HepG2 (cell line): Measurements from ENCODE around the gene YWHAB. TPM values are rescaled to one million over a fixed set of nuclear protein-coding genes. Genes with fewer than 3 reads are reported as not detected.

Experiments used
- ATAC-seq: fragments of 200-7000 bp; cut with Tn5 transposase; 3 replicates; pipeline ENCODE4 v1.9.1; 2020; ENCODE audit warnings: mild to moderate bottlenecking, moderate library complexity
- BruUV-seq: library from RNA; stranded (reverse); fragments of 400-500 nt; replicated peaks from 2 replicates; lab custom pipeline; 2021; lab: Mats Ljungman, UMichigan
- CTCF ChIA-PET: fragments of 300-600 bp; formaldehyde crosslinking; extraction: SDS; loops from one replicate; lab custom pipeline; 2021; ENCODE audit warnings: low total read pairs, inconsistent platforms, low intra/inter-chr PET ratio; lab: Yijun Ruan, JAX
- POLR2A ChIA-PET: fragments of 350-600 bp; sonication (Branson Sonifier 250); formaldehyde crosslinking; loops from one replicate; lab custom pipeline; 2020; ENCODE audit warnings: antibody characterized with exemption, inconsistent platforms; lab: Yijun Ruan, JAX
- DNase-seq: peaks from one replicate; pipeline ENCODE4 v3.0.0-alpha.2; 2015; ENCODE audit warnings: low spot score
- FAIRE-seq: peaks from 3 replicates; lab custom pipeline; 2011; peaks lifted over from hg19 to GRCh38; lab: Jason Lieb, UNC
- H2AFZ ChIP-seq: one replicate; pipeline ENCODE4 v1.6.1; 2011; ENCODE audit warnings: low read length, inconsistent platforms
- H3K27ac ChIP-seq: fragments of 300-600 bp; 3 replicates; pipeline ENCODE4 v1.8.0; 2011; ENCODE audit warnings: mixed run types, mild to moderate bottlenecking, mixed read lengths, low read length, inconsistent platforms; ENCODE audit not compliant: insufficient read depth; ENCODE audit errors: extremely low read length
- H3K27me3 ChIP-seq, 2 experiments: fragments of 200-600 bp in 1 of 2; 2 replicates in 1 of 2; 3 replicates in 1 of 2; pipeline versions ENCODE4 v1.6.0 to v1.8.0; 2011; ENCODE audit warnings: low read length in 2 of 2, mild to moderate bottlenecking in 2 of 2, moderate library complexity in 2 of 2, inconsistent platforms in 1 of 2; ENCODE audit not compliant: insufficient read depth in 2 of 2, control insufficient read depth in 1 of 2
- H3K36me3 ChIP-seq, 2 experiments: fragments of 200-600 bp in 1 of 2; replicated peaks in 1 of 2; 2 replicates in 1 of 2; 3 replicates in 1 of 2; pipeline versions ENCODE4 v1.5.1 to v1.8.0; 2011; ENCODE audit warnings: low read length in 2 of 2, inconsistent platforms in 1 of 2; ENCODE audit not compliant: insufficient read depth in 2 of 2, control insufficient read depth in 1 of 2
- H3K4me1 ChIP-seq: 2 replicates; pipeline ENCODE4 v1.5.1; 2012; ENCODE audit warnings: low read length, inconsistent platforms; ENCODE audit not compliant: insufficient read depth
- H3K4me2 ChIP-seq: 2 replicates; pipeline ENCODE4 v1.6.0; 2011; ENCODE audit warnings: low read depth, low read length, inconsistent platforms
- H3K4me3 ChIP-seq, 3 experiments: fragments of 200-600 bp in 1 of 3; sonication (generic), shearing (Covaris generic) in 1 of 3; replicated peaks in 1 of 3; 2 replicates each; pipeline ENCODE4 v1.5.1; 2011 to 2016; ENCODE audit warnings: low read length in 3 of 3, inconsistent platforms in 2 of 3, low read depth in 2 of 3, mild to moderate bottlenecking in 2 of 3, control low read depth in 1 of 3, mixed read lengths in 1 of 3; ENCODE audit not compliant: insufficient read depth in 1 of 3
- H3K79me2 ChIP-seq: one replicate; pipeline ENCODE4 v1.6.1; 2011; ENCODE audit warnings: low read length, inconsistent platforms; ENCODE audit not compliant: insufficient read depth
- H3K9ac ChIP-seq: 2 replicates; pipeline ENCODE4 v1.6.0; 2011; ENCODE audit warnings: mild to moderate bottlenecking, low read depth, low read length, inconsistent platforms; ENCODE audit not compliant: insufficient read depth
- H3K9me3 ChIP-seq: 2 replicates; pipeline ENCODE4 v1.5.1; 2012; ENCODE audit warnings: mild to moderate bottlenecking, low read length
- H4K20me1 ChIP-seq: 2 replicates; pipeline ENCODE4 v1.6.0; 2011; ENCODE audit warnings: inconsistent platforms, mild to moderate bottlenecking, low read length, moderate library complexity; ENCODE audit not compliant: insufficient read depth
- CBX5 ChIP-seq: sonication (generic); formaldehyde crosslinking; IDR thresholded peaks from 2 replicates; pipeline ENCODE4 v1.4.0; 2020; ENCODE audit warnings: missing genetic modification reagents, borderline replicate concordance
- ERF ChIP-seq: IDR thresholded peaks from 2 replicates; pipeline ENCODE4 v1.6.1; 2018; ENCODE audit warnings: missing biosample characterization, missing genetic modification reagents
- FOSL1 ChIP-seq: sonication (generic); formaldehyde crosslinking; IDR thresholded peaks from 2 replicates; pipeline ENCODE4 v1.9.0; 2021; ENCODE audit warnings: missing genetic modification reagents, borderline replicate concordance
- GATAD2A ChIP-seq: IDR thresholded peaks from 2 replicates; pipeline ENCODE4 v1.6.1; 2016
- GTF3A ChIP-seq: sonication (generic); formaldehyde crosslinking; conservative IDR thresholded peaks from 2 replicates; pipeline ENCODE4 v1.4.0; 2020; ENCODE audit warnings: mild to moderate bottlenecking, missing genetic modification reagents
- HNF4G ChIP-seq, 2 experiments: sonication (generic) in 1 of 2; formaldehyde crosslinking in 1 of 2; IDR thresholded peaks; 2 replicates each; pipeline versions ENCODE4 v1.4.0 to v1.6.1; 2011 to 2020; ENCODE audit warnings: borderline replicate concordance in 2 of 2, low read depth in 2 of 2, mild to moderate bottlenecking in 2 of 2, low read length in 1 of 2, missing genetic modification reagents in 1 of 2, moderate library complexity in 1 of 2
- JUND ChIP-seq: sonication (generic); formaldehyde crosslinking; IDR thresholded peaks from 2 replicates; pipeline ENCODE4 v1.8.0; 2022; ENCODE audit warnings: mild to moderate bottlenecking, missing genetic modification reagents
- MYC ChIP-seq: sonication (generic); formaldehyde crosslinking; IDR thresholded peaks from 2 replicates; pipeline ENCODE4 v1.9.0; 2021; ENCODE audit warnings: missing genetic modification reagents, borderline replicate concordance
- SMARCE1 ChIP-seq: fragments of 450-650 bp; IDR thresholded peaks from 2 replicates; pipeline ENCODE4 v1.6.1; 2017; ENCODE audit warnings: borderline replicate concordance
- SRSF9 ChIP-seq: fragments of 200-400 bp; formaldehyde crosslinking; IDR thresholded peaks from 2 replicates; pipeline ENCODE4 v1.6.1; 2018; ENCODE audit warnings: borderline replicate concordance, mild to moderate bottlenecking, low read depth, low read length; ENCODE audit not compliant: insufficient read depth, poor library complexity, severe bottlenecking
- TBX2 ChIP-seq: sonication (generic); formaldehyde crosslinking; IDR thresholded peaks from 2 replicates; pipeline ENCODE4 v1.5.0; 2020; ENCODE audit warnings: missing genetic modification reagents, mild to moderate bottlenecking, borderline replicate concordance
- TCF7L2 ChIP-seq: IDR thresholded peaks from 2 replicates; pipeline ENCODE4 v1.6.1; 2011; ENCODE audit warnings: mild to moderate bottlenecking, low read depth, low read length, moderate library complexity
- ZNF264 ChIP-seq: sonication (generic); formaldehyde crosslinking; IDR thresholded peaks from 2 replicates; pipeline ENCODE4 v1.4.0; 2020; ENCODE audit warnings: missing genetic modification reagents
- ZNF329 ChIP-seq: sonication (generic); formaldehyde crosslinking; IDR thresholded peaks from 2 replicates; pipeline ENCODE4 v1.9.0; 2021; ENCODE audit warnings: low read depth, mild to moderate bottlenecking, missing genetic modification reagents
- ZNF550 ChIP-seq: sonication (generic); formaldehyde crosslinking; IDR thresholded peaks from 2 replicates; pipeline ENCODE4 v1.4.0; 2020; ENCODE audit warnings: mild to moderate bottlenecking, missing genetic modification reagents, borderline replicate concordance
- ZNF572 ChIP-seq: sonication (generic); formaldehyde crosslinking; IDR thresholded peaks from 2 replicates; pipeline ENCODE4 v1.5.1; 2020; ENCODE audit warnings: mild to moderate bottlenecking, missing genetic modification reagents
- ZNF607 ChIP-seq: sonication (generic); formaldehyde crosslinking; IDR thresholded peaks from 2 replicates; pipeline ENCODE4 v1.5.1; 2020; ENCODE audit warnings: missing genetic modification reagents, mild to moderate bottlenecking, borderline replicate concordance
- ZNF629 ChIP-seq: sonication (generic); formaldehyde crosslinking; conservative IDR thresholded peaks from 2 replicates; pipeline ENCODE4 v1.5.0; 2020; ENCODE audit warnings: missing genetic modification reagents
- ZNF704 ChIP-seq: sonication (generic); formaldehyde crosslinking; IDR thresholded peaks from 2 replicates; pipeline ENCODE4 v1.8.1; 2023; ENCODE audit warnings: mild to moderate bottlenecking, inconsistent platforms, moderate library complexity, missing genetic modification reagents, borderline replicate concordance
- ZNF772 ChIP-seq: sonication (generic); formaldehyde crosslinking; IDR thresholded peaks from 2 replicates; pipeline ENCODE4 v1.5.0; 2020; ENCODE audit warnings: mild to moderate bottlenecking, missing genetic modification reagents
- ZNF788 ChIP-seq: sonication (generic); formaldehyde crosslinking; IDR thresholded peaks from 2 replicates; pipeline ENCODE4 v1.5.0; 2020; ENCODE audit warnings: mild to moderate bottlenecking, missing genetic modification reagents, borderline replicate concordance
- ZNF891 ChIP-seq: sonication (generic); formaldehyde crosslinking; IDR thresholded peaks from 2 replicates; pipeline ENCODE4 v1.5.0; 2020; ENCODE audit warnings: mild to moderate bottlenecking, missing genetic modification reagents
- ZSCAN21 ChIP-seq: sonication (generic); formaldehyde crosslinking; IDR thresholded peaks from 2 replicates; pipeline ENCODE4 v1.8.0; 2022; ENCODE audit warnings: mild to moderate bottlenecking, missing genetic modification reagents, moderate library complexity, borderline replicate concordance
- WGBS: methylation state at CpG from one replicate; pipeline ENCODE4 v1.1.6; 2017; ENCODE audit warnings: low lambda C conversion rate; 5-methylcytosine and 5-hydroxymethylcytosine counted together
- in situ Hi-C: cut with HindIII; loops from 2 replicates; pipeline ENCODE4 v1.10.0; 2017; ENCODE audit warnings: low pct_unique_long_range_greater_than_20kb; ENCODE audit not compliant: extremely low pct_ligation_motif_present
- intact Hi-C: fragments of 100-400 bp; cut with micrococcal nuclease; formaldehyde crosslinking; loops from one replicate; pipeline ENCODE4 v1.10.0; 2022; ENCODE audit not compliant: unreplicated experiment
- polyA plus RNA-seq, 8 experiments: library from polyadenylated mRNA; depleted of rRNA in 3 of 8; stranded (reverse) in 7 of 8; unstranded in 1 of 8; fragments of >200 nt; fragmentation: Illumina TruSeq in 4 of 8; extraction: Trizol in 4 of 8; gene quantifications; 2 replicates each; pipeline versions ENCODE4 v1.2.1 to v1.2.3, GENCODE V29; 2011 to 2016; ENCODE audit warnings: low read depth in 4 of 8, missing spikeins in 1 of 8, mixed read lengths in 1 of 8; ENCODE audit not compliant: insufficient read depth in 1 of 8
- total RNA-seq, 5 experiments: library from RNA; depleted of rRNA; stranded (reverse); fragments of >200 nt; fragmentation: Illumina TruSeq; extraction: Trizol; gene quantifications; 2 replicates each; pipeline ENCODE4 v1.2.3, GENCODE V29; 2016; ENCODE audit warnings: low read depth in 1 of 5

YWHAB gene
- total and polyA plus RNA-seq, 2 of the 13 experiments (the other 11 are each of a cell fraction or from before 2014, with no cell fraction given), result 77.2 to 121 TPM

- FAIRE-seq, result no peak
- peak overlapping the region; percentile 35; the same call in 1 of the 2 replicates for H3K9ac ChIP-seq
- TF ChIP-seq ZNF788 (0 out of 2 replicates have a peak, but pooled peaks have one; percentile 52), GTF3A (0 out of 2 replicates have a peak, but pooled peaks have one; percentile 9), ZNF891 (0 out of 2 replicates have a peak, but pooled peaks have one; percentile 12), ZNF264 (CRISPR knock-in tag) (peak; percentile 8; the same call in 1 of the 2 replicates), ZNF704 (0 out of 2 replicates have a peak, but pooled peaks have one; percentile 15), ZNF572 (peak; percentile 63; the same call in 1 of the 2 replicates), HNF4G (IDR thresholded peaks at IDR 0.05; ENCODE audit: borderline replicate concordance, low read depth, low read length) (no peak), HNF4G (CRISPR knock-in tag; IDR thresholded peaks at IDR 0.05; ENCODE audit: borderline replicate concordance, low read depth) (no peak), GATAD2A (CRISPR knock-in tag) (no peak), ERF (no peak), SMARCE1 (no peak), MYC (CRISPR knock-in tag) (no peak), TCF7L2 (no peak), ZSCAN21 (CRISPR knock-in tag) (peak; percentile 65; the same call in 1 of the 2 replicates), CBX5 (CRISPR knock-in tag) (no peak), SRSF9 (no peak), ZNF550 (no peak), FOSL1 (CRISPR knock-in tag) (0 out of 2 replicates have a peak, but pooled peaks have one; percentile 14), ZNF772 (0 out of 2 replicates have a peak, but pooled peaks have one; percentile 0), ZNF629 (CRISPR knock-in tag) (peak; percentile 76), ZNF607 (0 out of 2 replicates have a peak, but pooled peaks have one; percentile 14), ZNF329 (CRISPR knock-in tag) (0 out of 2 replicates have a peak, but pooled peaks have one; percentile 12), JUND (0 out of 2 replicates have a peak, but pooled peaks have one; percentile 33), TBX2 (CRISPR knock-in tag) (no peak)
These were observed 23.7 kb downstream of the YWHAB start for GRCh38 chr20:44908987-44909871.

More at GRCh38 chr20:44908987-44909871, 23.7 kb downstream of the YWHAB start:
- DNase-seq (no peak), ATAC-seq (no peak)
- H2AFZ ChIP-seq, result no peak overlapping the region
- WGBS, result 67% methylated on average over 14 of the region's 14 CpGs
- peak overlapping the region; percentile 87 to 97 (median 95); a peak in 4 of 6 replicates for H3K4me3 ChIP-seq
- peak overlapping the region; percentile 46 for H3K27ac ChIP-seq
- H3K9me3 ChIP-seq, result no peaks in the 10 kb centered on the region
- ChIA-PET POLR2A (interaction anchor here (0.6 to 3.2 kb wide), 19 partner anchors 9 to 1052 kb away, joined by 3 to 42 read pairs (median 4); partner anchors contain the start of genes STK4, TOMM34 and YWHAB), CTCF (no interaction called here)
- H3K36me3 ChIP-seq, result peaks cover 23 to 59% of the 10 kb centered on the region in 2 experiments
- H3K27me3 ChIP-seq, result no peaks in the 10 kb centered on the region; a peak in 1 of 5 replicates
- in situ Hi-C loops, result no loop called here
- intact Hi-C loops, result no loop called here
- peaks cover 8% of the 10 kb centered on the region for H3K79me2 ChIP-seq
- BruUV-seq, result TSS peak; percentile 13
- H3K4me1 ChIP-seq, result peaks cover 14% of the 10 kb centered on the region
- H3K4me2 ChIP-seq, result peak overlapping the region; percentile 99
- peaks cover 3% of the 10 kb centered on the region; the same call in 1 of the 2 replicates for H4K20me1 ChIP-seq
